LNCaP clone FGC (cell line): ENCODE data around the gene PSPC1.

ENCODE experiments used
- DNase-seq: peaks from one replicate; pipeline ENCODE4 v3.0.0-alpha.2; 2011; ENCODE audit warnings: low read depth
- H3K4me3 ChIP-seq: 2 replicates; pipeline ENCODE4 v1.5.1; 2011; ENCODE audit warnings: mild to moderate bottlenecking, low read depth, low read length, control low read depth
- CTCF ChIP-seq: IDR thresholded peaks from 2 replicates; pipeline ENCODE4 v1.5.1; 2012; ENCODE audit warnings: mild to moderate bottlenecking; ENCODE audit not compliant: control insufficient read depth, insufficient read depth; ENCODE audit errors: extremely low read depth

PSPC1 gene

GRCh38 chr13:19664481-19665230 is 118.1 kb downstream of the PSPC1 start:
- H3K4me3 ChIP-seq, result no peak overlapping the region
- no peak for TF ChIP-seq CTCF
- no peak for DNase-seq

GRCh38 chr13:19663416-19663979 is 119.2 kb downstream of the PSPC1 start:
- no peak overlapping the region for H3K4me3 ChIP-seq
- DNase-seq, result no peak
- no peak for TF ChIP-seq CTCF

- H3K4me3 ChIP-seq, result no peak overlapping the region
- no peak for DNase-seq
- TF ChIP-seq CTCF, result no peak
These were observed 121.2 kb downstream of the PSPC1 start for GRCh38 chr13:19661561-19661960.

- no peak overlapping the region for H3K4me3 ChIP-seq
- DNase-seq, result no peak
- TF ChIP-seq CTCF, result no peak
These were observed 121.6 kb downstream of the PSPC1 start for GRCh38 chr13:19661126-19661525.

- no peak for TF ChIP-seq CTCF
- no peak overlapping the region for H3K4me3 ChIP-seq
- no peak for DNase-seq
These were observed 123.9 kb downstream of the PSPC1 start for GRCh38 chr13:19658831-19659230.

- no peak for DNase-seq
- no peak overlapping the region for H3K4me3 ChIP-seq
- TF ChIP-seq CTCF, result no peak
These were observed 124.7 kb downstream of the PSPC1 start for GRCh38 chr13:19657872-19658591.
